HepG2 (cell line): ENCODE measurements around the gene MAP2K3. TPM values are rescaled to one million over a fixed set of nuclear protein-coding genes. Genes with fewer than 3 reads are reported as not detected.

Experiments
- DZIP1 ChIP-seq: sonication (generic); formaldehyde crosslinking; IDR thresholded peaks from 2 replicates; pipeline ENCODE4 v1.5.0; 2020; ENCODE audit warnings: mild to moderate bottlenecking, missing genetic modification reagents
- KDM1A ChIP-seq: IDR thresholded peaks from 2 replicates; pipeline ENCODE4 v1.6.1; 2016; ENCODE audit warnings: missing compliant biosample characterization
- MZF1 ChIP-seq: sonication (generic); formaldehyde crosslinking; IDR thresholded peaks from 2 replicates; pipeline ENCODE4 v1.8.1; 2023; ENCODE audit warnings: mild to moderate bottlenecking, missing genetic modification reagents, borderline replicate concordance
- NFKBIZ ChIP-seq: IDR thresholded peaks from 2 replicates; pipeline ENCODE4 v1.6.1; 2018; ENCODE audit warnings: missing genetic modification reagents, missing compliant biosample characterization
- PRDM10 ChIP-seq: sonication (generic); formaldehyde crosslinking; IDR thresholded peaks from 2 replicates; pipeline ENCODE4 v1.4.0; 2020; ENCODE audit warnings: low read depth, missing genetic modification reagents
- PRDM15 ChIP-seq: sonication (generic); formaldehyde crosslinking; IDR thresholded peaks from 2 replicates; pipeline ENCODE4 v1.4.0; 2020; ENCODE audit warnings: missing genetic modification reagents
- ZHX2 ChIP-seq, 2 experiments: sonication (generic) in 1 of 2; formaldehyde crosslinking in 1 of 2; IDR thresholded peaks; 2 replicates each; pipeline versions ENCODE4 v1.6.1 to v1.9.0; 2014 to 2022; ENCODE audit warnings: antibody characterized with exemption in 1 of 2, borderline replicate concordance in 1 of 2, inconsistent platforms in 1 of 2, low read depth in 1 of 2, missing genetic modification reagents in 1 of 2
- ZNF275 ChIP-seq: sonication (generic); formaldehyde crosslinking; IDR thresholded peaks from 2 replicates; pipeline ENCODE4 v1.8.0; 2022; ENCODE audit warnings: missing genetic modification reagents, mild to moderate bottlenecking, inconsistent platforms, borderline replicate concordance
- ZNF766 ChIP-seq: sonication (generic); formaldehyde crosslinking; IDR thresholded peaks from 2 replicates; pipeline ENCODE4 v1.5.0; 2020; ENCODE audit warnings: missing genetic modification reagents, borderline replicate concordance
- polyA plus RNA-seq, 8 experiments: library from polyadenylated mRNA; depleted of rRNA in 3 of 8; stranded (reverse) in 7 of 8; unstranded in 1 of 8; fragments of >200 nt; fragmentation: Illumina TruSeq in 4 of 8; extraction: Trizol in 4 of 8; gene quantifications; 2 replicates each; pipeline versions ENCODE4 v1.2.1 to v1.2.3, GENCODE V29; 2011 to 2016; ENCODE audit warnings: low read depth in 4 of 8, missing spikeins in 1 of 8, mixed read lengths in 1 of 8; ENCODE audit not compliant: insufficient read depth in 1 of 8
- total RNA-seq, 5 experiments: library from RNA; depleted of rRNA; stranded (reverse); fragments of >200 nt; fragmentation: Illumina TruSeq; extraction: Trizol; gene quantifications; 2 replicates each; pipeline ENCODE4 v1.2.3, GENCODE V29; 2016; ENCODE audit warnings: low read depth in 1 of 5

The MAP2K3 gene
- total and polyA plus RNA-seq, 2 of the 13 experiments (the other 11 are each of a cell fraction or from before 2014, with no cell fraction given): 20.5 to 27.4 TPM

- peak; percentile 35; the same call in 1 of the 2 replicates for TF ChIP-seq PRDM15 (CRISPR knock-in tag)
- TF ChIP-seq ZNF766 (CRISPR knock-in tag): peak; percentile 54; the same call in 1 of the 2 replicates
- peak; percentile 89; the same call in 1 of the 2 replicates for TF ChIP-seq DZIP1 (CRISPR knock-in tag)
- TF ChIP-seq ZNF275: no peak
- TF ChIP-seq NFKBIZ (CRISPR knock-in tag): no peak
- TF ChIP-seq PRDM10 (CRISPR knock-in tag): no peak
- no peak for TF ChIP-seq ZHX2 (IDR thresholded peaks at IDR 0.05; ENCODE audit: low read depth)
- TF ChIP-seq ZHX2 (CRISPR knock-in tag; IDR thresholded peaks at IDR 0.05; ENCODE audit: borderline replicate concordance): peak; percentile 65; the same call in 1 of the 2 replicates
- TF ChIP-seq MZF1 (CRISPR knock-in tag): 0 out of 2 replicates have a peak, but pooled peaks have one; percentile 31
- no peak for TF ChIP-seq KDM1A (CRISPR knock-in tag)
These were observed 8.8 kb upstream of the MAP2K3 start (continued) for GRCh38 chr17:21275579-21276263.
